K562 (cell line): ENCODE results near the gene ARHGAP15. TPM values are rescaled to one million over a fixed set of nuclear protein-coding genes. Genes with fewer than 3 reads are reported as not detected.

Experiments
- ATAC-seq: fragments of 200-7000 bp; cut with Tn5 transposase; 3 replicates; pipeline ENCODE4 v1.9.1; 2020; ENCODE audit warnings: moderate library complexity
- BruUV-seq: library from RNA; stranded (reverse); fragments of 400-500 nt; replicated peaks from 2 replicates; lab custom pipeline; 2021; lab: Mats Ljungman, UMichigan
- CTCF ChIA-PET: fragments of 300-600 bp; formaldehyde crosslinking; extraction: SDS; loops from one replicate; lab custom pipeline; 2021; ENCODE audit warnings: low intra/inter-chr PET ratio; lab: Yijun Ruan, JAX
- POLR2A ChIA-PET: fragments of 300-600, 350-650 bp; sonication (Branson Sonifier 250); formaldehyde crosslinking; extraction: SDS; loops from one replicate; lab custom pipeline; 2021; ENCODE audit warnings: antibody characterized with exemption, inconsistent platforms; lab: Yijun Ruan, JAX
- DNase-seq, 4 experiments: peaks; one replicate each; pipeline versions ENCODE4 v3.0.0 to v3.0.0-alpha.2; 2011 to 2018; ENCODE audit warnings: low spot score in 3 of 4, mixed read lengths in 3 of 4; ENCODE audit errors: extremely low read depth in 1 of 4
- FAIRE-seq: peaks from 2 replicates; lab custom pipeline; 2011; peaks lifted over from hg19 to GRCh38; lab: Jason Lieb, UNC
- H2AFZ ChIP-seq: 2 replicates; pipeline ENCODE4 v1.6.0; 2011; ENCODE audit warnings: low read depth, low read length, control low read depth, inconsistent platforms
- H3K27ac ChIP-seq: fragments of 200-600 bp; 3 replicates; pipeline ENCODE4 v1.8.0; 2011; ENCODE audit warnings: low read depth, mild to moderate bottlenecking, control low read depth, inconsistent platforms, low read length, moderate library complexity, mixed read lengths; ENCODE audit errors: extremely low read depth
- H3K27me3 ChIP-seq, 2 experiments: fragments of 300-600 bp in 1 of 2; 2 replicates in 1 of 2; 3 replicates in 1 of 2; pipeline versions ENCODE4 v1.6.0 to v1.8.0; 2011; ENCODE audit warnings: inconsistent platforms in 2 of 2, low read length in 2 of 2, mild to moderate bottlenecking in 1 of 2, mixed read lengths in 1 of 2, moderate library complexity in 1 of 2; ENCODE audit not compliant: control insufficient read depth in 2 of 2, insufficient read depth in 2 of 2
- H3K36me3 ChIP-seq: fragments of 300-600 bp; 3 replicates; pipeline ENCODE4 v1.8.0; 2011; ENCODE audit warnings: mild to moderate bottlenecking, low read length, inconsistent platforms; ENCODE audit not compliant: control insufficient read depth, insufficient read depth
- H3K4me1 ChIP-seq, 2 experiments: fragments of 200-600 bp in 1 of 2; replicated peaks in 1 of 2; 2 replicates in 1 of 2; 3 replicates in 1 of 2; pipeline versions ENCODE4 v1.5.1 to v1.8.0; 2011; ENCODE audit warnings: inconsistent platforms in 2 of 2, low read length in 2 of 2, mild to moderate bottlenecking in 1 of 2, mixed read lengths in 1 of 2, moderate library complexity in 1 of 2; ENCODE audit not compliant: control insufficient read depth in 2 of 2, insufficient read depth in 2 of 2
- H3K4me2 ChIP-seq: 2 replicates; pipeline ENCODE4 v1.6.1; 2011; ENCODE audit warnings: low read length, control low read depth, inconsistent platforms, mixed read lengths; ENCODE audit not compliant: insufficient read depth
- H3K4me3 ChIP-seq: fragments of 200-600 bp; sonication (generic), shearing (Covaris generic); 2 replicates; pipeline ENCODE4 v1.5.1; 2016; ENCODE audit warnings: control low read depth, inconsistent platforms
- H3K79me2 ChIP-seq: fragments of 200-600 bp; 3 replicates; pipeline ENCODE4 v1.8.0; 2011; ENCODE audit warnings: low read length, inconsistent platforms; ENCODE audit not compliant: control insufficient read depth, insufficient read depth
- H3K9ac ChIP-seq, 2 experiments: 2 replicates each; pipeline versions ENCODE4 v1.6.0 to v1.6.1; 2011; ENCODE audit warnings: low read depth in 2 of 2, low read length in 2 of 2, control low read depth in 1 of 2, inconsistent platforms in 1 of 2, mild to moderate bottlenecking in 1 of 2, mixed read lengths in 1 of 2; ENCODE audit not compliant: insufficient read depth in 1 of 2
- H3K9me1 ChIP-seq: one replicate; pipeline ENCODE4 v1.6.0; 2011; ENCODE audit warnings: inconsistent platforms, mild to moderate bottlenecking, low read length, moderate library complexity; ENCODE audit not compliant: control insufficient read depth, insufficient read depth
- H3K9me3 ChIP-seq: replicated peaks from 2 replicates; pipeline ENCODE4 v1.5.1; 2011; ENCODE audit warnings: low read depth, low read length, inconsistent platforms; ENCODE audit not compliant: control insufficient read depth, insufficient read depth
- H4K20me1 ChIP-seq: replicated peaks from 2 replicates; pipeline ENCODE4 v1.6.1; 2011; ENCODE audit warnings: low read length, inconsistent platforms, mixed read lengths; ENCODE audit not compliant: control insufficient read depth, insufficient read depth
- ASH1L ChIP-seq: fragments of 450-650 bp; IDR thresholded peaks from 2 replicates; pipeline ENCODE4 v1.6.1; 2018; ENCODE audit warnings: borderline replicate concordance, mild to moderate bottlenecking, low read depth; ENCODE audit not compliant: partially characterized antibody
- FOXJ3 ChIP-seq: sonication (generic); formaldehyde crosslinking; IDR thresholded peaks from 2 replicates; pipeline ENCODE4 v1.4.0; 2020; ENCODE audit warnings: mild to moderate bottlenecking, missing genetic modification reagents
- FOXM1 ChIP-seq, 2 experiments: fragments of 450-650 bp in 1 of 2; sonication (generic) in 1 of 2; formaldehyde crosslinking in 1 of 2; IDR thresholded peaks; 2 replicates each; pipeline versions ENCODE4 v1.6.1 to v1.9.0; 2017 to 2022; ENCODE audit warnings: low read depth in 2 of 2, mild to moderate bottlenecking in 2 of 2, missing genetic modification reagents in 1 of 2, moderate library complexity in 1 of 2
- GTF3C2 ChIP-seq: IDR thresholded peaks from 3 replicates; pipeline ENCODE4 v1.6.1; 2011; ENCODE audit warnings: borderline replicate concordance, mild to moderate bottlenecking, moderate library complexity; ENCODE audit not compliant: insufficient read length; ENCODE audit errors: extremely low read depth
- HMG20A ChIP-seq: fragments of 450-650 bp; formaldehyde crosslinking; conservative IDR thresholded peaks from 2 replicates; pipeline ENCODE4 v1.4.0; 2020; ENCODE audit warnings: mild to moderate bottlenecking, mixed read lengths
- HNRNPUL1 ChIP-seq: fragments of 200-400 bp; formaldehyde crosslinking; IDR thresholded peaks from 2 replicates; pipeline ENCODE4 v1.6.1; 2017; ENCODE audit warnings: low read length
- JUN ChIP-seq, 2 experiments: sonication (generic) in 1 of 2; formaldehyde crosslinking in 1 of 2; IDR thresholded peaks; 2 replicates each; pipeline versions ENCODE4 v1.6.1 to v1.8.0; 2012 to 2022; ENCODE audit warnings: borderline replicate concordance in 2 of 2, mild to moderate bottlenecking in 2 of 2, improper control_type of control experiment in 1 of 2, low read depth in 1 of 2, low read length in 1 of 2, missing genetic modification reagents in 1 of 2
- KLF13 ChIP-seq: fragments of 450-650 bp; IDR thresholded peaks from 2 replicates; pipeline ENCODE4 v1.6.1; 2016; ENCODE audit warnings: missing genetic modification characterization, low read depth, mild to moderate bottlenecking, missing compliant biosample characterization, moderate library complexity, borderline replicate concordance
- PHF21A ChIP-seq: fragments of 450-650 bp; IDR thresholded peaks from 2 replicates; pipeline ENCODE4 v1.6.1; 2017; ENCODE audit warnings: low read depth, borderline replicate concordance
- RBM17 ChIP-seq: fragments of 200-400 bp; formaldehyde crosslinking; IDR thresholded peaks from 2 replicates; pipeline ENCODE4 v1.6.1; 2017; ENCODE audit warnings: low read depth, mild to moderate bottlenecking, low read length, borderline replicate concordance
- SREBF1 ChIP-seq: fragments of 150-350 bp; IDR thresholded peaks from 2 replicates; pipeline ENCODE4 v1.6.1; 2014; ENCODE audit warnings: antibody characterized with exemption, low read depth, low read length, borderline replicate concordance
- USF1 ChIP-seq: sonication (generic); formaldehyde crosslinking; IDR thresholded peaks from 2 replicates; pipeline ENCODE4 v1.9.0; 2022; ENCODE audit warnings: mild to moderate bottlenecking, missing genetic modification reagents
- ZFP36 ChIP-seq: fragments of 150-350 bp; IDR thresholded peaks from 2 replicates; pipeline ENCODE4 v1.6.1; 2018; ENCODE audit warnings: low read length, low read depth; ENCODE audit not compliant: partially characterized antibody
- ZNF324 ChIP-seq: fragments of 250-450 bp; sonication (Bioruptor Pico); IDR thresholded peaks from 2 replicates; pipeline ENCODE4 v1.4.0; 2020; ENCODE audit warnings: mild to moderate bottlenecking
- ZNF512 ChIP-seq: IDR thresholded peaks from 2 replicates; pipeline ENCODE4 v1.6.1; 2016; ENCODE audit warnings: missing genetic modification characterization, missing compliant biosample characterization
- WGBS: fragments of 100-300 bp; shearing (Covaris generic); methylation state at CpG from one replicate; pipeline ENCODE4 v1.1.6; 2016; ENCODE audit warnings: low coverage, mixed read lengths; ENCODE audit not compliant: insufficient coverage; ENCODE audit errors: missing lambda C conversion rate; 5-methylcytosine and 5-hydroxymethylcytosine counted together
- in situ Hi-C: fragments of 300-500 bp; cut with MboI; formaldehyde crosslinking; loops from 4 replicates; pipeline ENCODE4 v1.15.0; 2018; ENCODE audit warnings: inconsistent platforms, mixed read lengths
- intact Hi-C: fragments of 100-400 bp; cut with micrococcal nuclease; formaldehyde crosslinking; loops from 2 replicates; pipeline ENCODE4 v1.14.2; 2022
- polyA plus RNA-seq, 8 experiments: library from polyadenylated mRNA; depleted of rRNA in 4 of 8; stranded (reverse) in 5 of 8; unstranded in 3 of 8; fragments of >200 nt; fragmentation: Nextera tagmentation in 2 of 8; fragmentation: Illumina TruSeq in 1 of 8; extraction: Ambion mirVana in 2 of 8; extraction: Trizol in 1 of 8; gene quantifications; 2 replicates each; pipeline versions ENCODE4 v1.2.1 to v1.2.3, GENCODE V29; 2011 to 2014; ENCODE audit warnings: inconsistent platforms in 1 of 8, missing spikeins in 1 of 8
- total RNA-seq, 7 experiments: library from RNA; depleted of rRNA in 6 of 7; stranded (reverse); fragments of >200 nt in 6 of 7; fragmentation: Illumina TruSeq in 2 of 7; extraction: Trizol in 2 of 7; gene quantifications; 2 replicates each; pipeline versions ENCODE4 v1.2.1 to v1.2.3, GENCODE V29; 2011 to 2021; ENCODE audit warnings: low replicate concordance in 1 of 7

ARHGAP15 gene
- total and polyA plus RNA-seq, 9 of the 15 experiments (the other 6 are each of a cell fraction or from before 2014, with no cell fraction given): 1.5 to 17.9 (median 7.9) TPM

GRCh38 chr2:143700865-143701264 lies 571.6 kb downstream of the ARHGAP15 start:
- FAIRE-seq (no peak), DNase-seq (no peak)
- CTCF ChIA-PET: no interaction called here
- intact Hi-C loops (no loop called here), in situ Hi-C loops (no loop called here)
- no peaks in the 10 kb centered on the region for H3K27me3 ChIP-seq
- no peaks in the 10 kb centered on the region for H4K20me1 ChIP-seq
- WGBS: 42% methylated on average over 2 of the region's 2 CpGs
- no peaks in the 10 kb centered on the region for H3K79me2 ChIP-seq
- no peak overlapping the region for H3K9ac ChIP-seq
- peaks cover 0 to 19% of the 10 kb centered on the region in 2 experiments; a peak in 3 of 5 replicates for H3K4me1 ChIP-seq
- TF ChIP-seq SREBF1 (no peak), HMG20A (no peak), RBM17 (no peak), ZNF512 (tag) (no peak), FOXJ3 (CRISPR knock-in tag) (no peak), ZNF324 (no peak), USF1 (CRISPR knock-in tag) (no peak), GTF3C2 (no peak), HNRNPUL1 (no peak), ASH1L (no peak), JUN (IDR thresholded peaks at IDR 0.05; ENCODE audit: borderline replicate concordance, low read depth, low read length) (no peak), JUN (CRISPR knock-in tag; IDR thresholded peaks at IDR 0.05; ENCODE audit: borderline replicate concordance) (no peak), FOXM1 (IDR thresholded peaks at IDR 0.05; ENCODE audit: low read depth) (no peak), FOXM1 (CRISPR knock-in tag; IDR thresholded peaks at IDR 0.05; ENCODE audit: low read depth) (no peak), PHF21A (no peak), KLF13 (tag) (no peak), ZFP36 (no peak)
- TF ChIP-seq, all 486 proteins: peak for 0
- POLR2A ChIA-PET: no interaction called here
- H3K9me1 ChIP-seq: no peaks in the 10 kb centered on the region
- H3K4me3 ChIP-seq: no peak overlapping the region
- H2AFZ ChIP-seq: no peak overlapping the region
- H3K36me3 ChIP-seq: no peaks in the 10 kb centered on the region
- H3K9me3 ChIP-seq: no peaks in the 10 kb centered on the region
- no peak for ATAC-seq
- no peak overlapping the region for H3K27ac ChIP-seq
- BruUV-seq: no TSS peak
- H3K4me2 ChIP-seq: no peak overlapping the region
